ENCODE measurements around the gene PEMT. TPM values are rescaled to one million over a fixed set of nuclear protein-coding genes. Genes with fewer than 3 reads are reported as not detected.

Gene PEMT
- total RNA-seq, 1 experiment from 2014 or later, result 25.6 TPM

DNA sequence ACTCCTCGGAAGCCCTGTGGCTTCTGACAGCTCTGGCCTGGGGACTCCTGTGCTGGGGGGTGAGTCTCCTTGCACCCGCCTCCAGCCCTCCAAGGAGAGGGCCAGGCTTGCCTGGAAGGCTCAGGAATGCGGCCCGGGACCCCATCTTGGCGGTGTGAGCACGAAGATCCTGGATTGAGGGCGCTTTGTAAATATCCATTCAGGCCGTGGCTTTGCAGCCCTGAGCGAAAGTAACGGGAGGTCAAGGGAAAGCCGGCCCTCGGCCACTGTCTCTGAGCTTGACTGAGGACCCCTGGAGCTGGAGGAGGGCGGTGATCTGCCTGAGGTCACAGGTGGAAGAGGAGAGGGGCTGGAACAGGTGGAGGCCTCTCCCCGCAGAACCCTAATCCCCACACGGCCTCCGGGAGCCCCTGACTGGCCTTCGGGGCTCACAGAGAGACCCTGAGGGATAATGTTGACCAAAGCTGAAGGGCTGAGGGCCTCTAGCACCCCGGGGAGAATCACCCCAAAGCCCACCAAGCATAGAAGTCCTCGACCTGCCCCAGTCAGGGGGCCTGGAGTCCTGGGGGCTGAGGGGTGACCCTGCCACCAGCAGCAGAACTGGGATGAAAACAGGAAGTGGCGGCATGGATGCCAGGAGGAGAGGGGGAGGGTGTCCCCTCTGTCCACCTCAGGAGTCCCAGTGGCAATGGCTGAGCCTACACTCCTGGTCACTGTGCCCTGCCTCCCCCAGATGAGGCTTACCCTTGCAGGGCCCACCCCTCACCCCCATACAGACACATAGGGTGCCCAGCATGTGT is 87.0 kb downstream of the PEMT start:
- TF ChIP-seq, protein P1, sequence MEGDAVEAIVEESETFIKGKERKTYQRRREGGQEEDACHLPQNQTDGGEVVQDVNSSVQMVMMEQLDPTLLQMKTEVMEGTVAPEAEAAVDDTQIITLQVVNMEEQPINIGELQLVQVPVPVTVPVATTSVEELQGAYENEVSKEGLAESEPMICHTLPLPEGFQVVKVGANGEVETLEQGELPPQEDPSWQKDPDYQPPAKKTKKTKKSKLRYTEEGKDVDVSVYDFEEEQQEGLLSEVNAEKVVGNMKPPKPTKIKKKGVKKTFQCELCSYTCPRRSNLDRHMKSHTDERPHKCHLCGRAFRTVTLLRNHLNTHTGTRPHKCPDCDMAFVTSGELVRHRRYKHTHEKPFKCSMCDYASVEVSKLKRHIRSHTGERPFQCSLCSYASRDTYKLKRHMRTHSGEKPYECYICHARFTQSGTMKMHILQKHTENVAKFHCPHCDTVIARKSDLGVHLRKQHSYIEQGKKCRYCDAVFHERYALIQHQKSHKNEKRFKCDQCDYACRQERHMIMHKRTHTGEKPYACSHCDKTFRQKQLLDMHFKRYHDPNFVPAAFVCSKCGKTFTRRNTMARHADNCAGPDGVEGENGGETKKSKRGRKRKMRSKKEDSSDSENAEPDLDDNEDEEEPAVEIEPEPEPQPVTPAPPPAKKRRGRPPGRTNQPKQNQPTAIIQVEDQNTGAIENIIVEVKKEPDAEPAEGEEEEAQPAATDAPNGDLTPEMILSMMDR (IDR thresholded peaks at IDR 0.05; ENCODE audit: unreplicated experiment), result no peak
- no peak overlapping the region for H3K27ac Mint-ChIP-seq (ENCODE audit: unreplicated experiment)

DNA sequence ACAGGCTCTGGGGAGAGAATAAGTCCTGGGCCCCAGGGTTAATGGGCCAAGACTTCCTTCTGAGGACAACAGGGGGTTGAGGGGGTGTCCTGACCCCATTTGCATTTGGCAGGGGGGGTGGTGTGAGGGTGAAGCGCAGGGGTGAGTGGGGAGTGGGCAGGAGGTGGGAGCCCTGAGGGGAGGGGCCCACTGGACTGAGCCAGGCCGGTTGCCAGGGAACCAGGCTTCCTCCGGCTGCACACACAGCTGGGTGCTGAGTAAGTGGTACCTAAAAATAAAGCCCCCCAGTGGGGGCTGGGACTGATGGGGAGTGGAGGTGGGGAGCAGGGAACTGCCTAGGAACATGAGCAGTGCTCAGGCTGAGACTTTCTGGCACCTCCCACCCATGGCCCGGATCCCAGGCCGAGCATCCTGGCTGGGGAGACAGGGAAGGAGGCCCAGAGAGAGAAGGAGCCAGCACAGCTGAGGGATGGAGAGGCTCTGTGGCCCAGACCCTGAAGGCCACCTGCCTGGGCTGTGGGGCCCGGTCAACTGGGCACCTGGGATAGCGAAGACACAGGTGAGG is 87.9 kb downstream of the PEMT start:
- no peaks in the 10 kb centered on the region for H3K9me3 Mint-ChIP-seq (ENCODE audit: low read depth, unreplicated experiment)
- DNase-seq, result no peak
- H3K27ac Mint-ChIP-seq (ENCODE audit: unreplicated experiment), result no peak overlapping the region
- no peak overlapping the region for H3K4me3 Mint-ChIP-seq (ENCODE audit: low read depth, unreplicated experiment)
- no peaks in the 10 kb centered on the region for H3K27me3 Mint-ChIP-seq (ENCODE audit: unreplicated experiment)
- BruUV-seq (replicated peaks), result no TSS peak
- no peaks in the 10 kb centered on the region for H3K4me1 Mint-ChIP-seq (ENCODE audit: low read depth, unreplicated experiment)
- TF ChIP-seq, protein P1 (IDR thresholded peaks at IDR 0.05; ENCODE audit: unreplicated experiment), result no peak
- intact Hi-C loops (cut with micrococcal nuclease; ENCODE audit: unreplicated experiment), result no loop called here
- peaks cover 4% of the 10 kb centered on the region for H3K36me3 Mint-ChIP-seq (ENCODE audit: insufficient read depth, unreplicated experiment)
- CTCF ChIA-PET, result no interaction called here

More for the DNA sequence above, 87.0 kb downstream of the PEMT start:
- no peaks in the 10 kb centered on the region for H3K4me1 Mint-ChIP-seq (ENCODE audit: low read depth, unreplicated experiment)
- peaks cover 4% of the 10 kb centered on the region for H3K36me3 Mint-ChIP-seq (ENCODE audit: insufficient read depth, unreplicated experiment)
- DNase-seq, result no peak
- H3K9me3 Mint-ChIP-seq (ENCODE audit: low read depth, unreplicated experiment), result no peaks in the 10 kb centered on the region
- H3K27me3 Mint-ChIP-seq (ENCODE audit: unreplicated experiment), result no peaks in the 10 kb centered on the region
- CTCF ChIA-PET, result no interaction called here
- no peak overlapping the region for H3K4me3 Mint-ChIP-seq (ENCODE audit: low read depth, unreplicated experiment)
- intact Hi-C loops (cut with micrococcal nuclease; ENCODE audit: unreplicated experiment), result no loop called here
- BruUV-seq (replicated peaks), result no TSS peak

DNA sequence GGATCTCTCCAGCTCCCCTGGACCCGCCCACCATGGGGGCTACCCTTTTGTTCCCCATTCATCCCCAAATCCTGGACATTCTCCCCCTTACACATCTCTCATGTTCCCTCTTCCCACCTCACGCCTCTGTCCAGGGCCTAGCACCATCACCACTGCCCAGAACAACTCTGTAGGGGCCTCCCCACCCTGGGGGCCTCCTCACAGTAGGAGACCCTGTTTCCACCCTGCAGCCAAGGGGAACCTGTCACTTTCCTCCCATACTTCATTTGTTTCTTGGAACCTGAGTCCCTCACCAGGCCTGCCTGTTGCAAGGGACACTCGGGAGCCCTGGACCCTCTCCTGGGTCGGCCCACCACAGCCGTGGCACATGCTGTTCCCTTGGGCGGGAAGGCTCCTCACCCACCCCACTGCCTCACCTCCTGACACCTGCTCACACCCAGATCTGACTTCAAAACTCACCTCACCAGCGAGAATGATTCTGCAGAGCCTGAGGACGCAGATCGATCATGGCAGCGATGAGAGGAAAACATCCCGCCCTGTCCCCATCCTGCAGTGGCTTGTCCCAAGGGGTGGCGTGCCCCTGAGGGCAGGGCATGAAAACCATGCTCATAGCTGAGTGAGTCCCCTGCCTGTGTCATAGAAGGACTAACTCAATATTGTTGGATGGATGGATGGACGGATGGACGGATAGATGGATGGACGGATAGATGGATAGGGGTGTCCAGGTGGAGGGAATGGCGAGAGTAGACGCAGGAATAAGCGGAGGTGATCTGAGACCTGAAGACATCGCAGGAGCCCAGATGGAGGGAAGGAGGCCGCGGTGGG is 88.6 kb downstream of the PEMT start:
- DNase-seq, result no peak
- H3K27me3 Mint-ChIP-seq (ENCODE audit: unreplicated experiment), result no peaks in the 10 kb centered on the region
- no peak overlapping the region for H3K27ac Mint-ChIP-seq (ENCODE audit: unreplicated experiment)
- intact Hi-C loops (cut with micrococcal nuclease; ENCODE audit: unreplicated experiment), result no loop called here
- CTCF ChIA-PET, result no interaction called here
- H3K4me1 Mint-ChIP-seq (ENCODE audit: low read depth, unreplicated experiment), result no peaks in the 10 kb centered on the region
- H3K4me3 Mint-ChIP-seq (ENCODE audit: low read depth, unreplicated experiment), result no peak overlapping the region
- no peaks in the 10 kb centered on the region for H3K9me3 Mint-ChIP-seq (ENCODE audit: low read depth, unreplicated experiment)
- H3K36me3 Mint-ChIP-seq (ENCODE audit: insufficient read depth, unreplicated experiment), result peaks cover 4% of the 10 kb centered on the region
- TF ChIP-seq, protein P1 (IDR thresholded peaks at IDR 0.05; ENCODE audit: unreplicated experiment), result no peak
- BruUV-seq (replicated peaks), result no TSS peak

DNA sequence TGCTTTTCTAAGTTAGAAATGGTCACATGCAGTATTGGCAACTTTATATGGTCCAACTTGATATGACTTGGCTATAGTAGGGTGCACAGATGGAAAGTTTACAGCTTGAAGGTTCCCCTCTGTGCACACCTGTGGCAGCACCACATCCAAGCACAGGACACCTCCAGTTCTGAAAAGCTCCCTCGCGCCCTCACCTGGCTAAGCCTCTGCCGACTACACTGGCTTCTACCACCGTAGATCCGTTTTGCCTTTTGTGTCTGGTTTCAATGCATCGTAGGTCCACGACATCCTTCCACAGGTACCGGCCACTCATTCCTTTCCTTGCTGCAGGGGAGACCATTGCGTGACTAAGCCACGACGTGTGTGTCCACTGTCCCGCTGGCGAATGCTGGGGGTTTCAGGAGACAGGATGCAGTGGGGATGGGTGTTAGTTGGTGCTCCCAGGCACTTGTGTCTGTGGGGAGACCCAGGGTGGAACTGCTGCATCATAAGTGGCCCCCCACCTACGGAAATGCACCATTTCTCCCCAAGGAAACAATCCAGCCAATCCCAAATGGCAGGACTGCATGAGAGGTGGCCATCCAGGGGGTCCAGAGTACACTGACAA is 90.4 kb downstream of the PEMT start:
- Mint-ChIP-seq H3K4me1 (ENCODE audit: low read depth, unreplicated experiment) (no peaks in the 10 kb centered on the region), H3K27ac (ENCODE audit: unreplicated experiment) (no peak overlapping the region), H3K4me3 (ENCODE audit: low read depth, unreplicated experiment) (no peak overlapping the region), H3K36me3 (ENCODE audit: insufficient read depth, unreplicated experiment) (peaks cover 4% of the 10 kb centered on the region), H3K9me3 (ENCODE audit: low read depth, unreplicated experiment) (no peaks in the 10 kb centered on the region), H3K27me3 (ENCODE audit: unreplicated experiment) (no peaks in the 10 kb centered on the region)
- DNase-seq, result no peak
- TF ChIP-seq, protein P1 (IDR thresholded peaks at IDR 0.05; ENCODE audit: unreplicated experiment), result no peak
- CTCF ChIA-PET, result no interaction called here
- intact Hi-C loops (cut with micrococcal nuclease; ENCODE audit: unreplicated experiment), result no loop called here
- no TSS peak for BruUV-seq (replicated peaks)

Data from Calu3 (cell line).